Tibial nerve (tissue), 4 donors: ENCODE measurements around the gene EFCAB3.

Experiments used
- EP300 ChIP-seq, 2 donors: sonication (generic); formaldehyde crosslinking; IDR thresholded peaks; one replicate each; pipeline ENCODE4 v1.6.1; 2017; ENCODE audit warnings: antibody characterized with exemption in 2 of 2, mild to moderate bottlenecking in 1 of 2
- POLR2A ChIP-seq, 2 donors: fragments of 450-650 bp; IDR thresholded peaks; one replicate each; pipeline ENCODE4 v1.6.1; 2017; ENCODE audit warnings: antibody characterized with exemption in 2 of 2, mild to moderate bottlenecking in 2 of 2, moderate library complexity in 2 of 2
- TF ChIP-seq, protein P1 (sequence below), 5 experiments: fragments of 200-600 bp in 3 of 5; fragments of 450-650 bp in 2 of 5; sonication (generic) in 3 of 5; IDR thresholded peaks; one replicate each; pipeline ENCODE4 v1.5.1; 2016 to 2019; ENCODE audit warnings: antibody characterized with exemption in 5 of 5, mild to moderate bottlenecking in 3 of 5, moderate library complexity in 2 of 5

DNA sequence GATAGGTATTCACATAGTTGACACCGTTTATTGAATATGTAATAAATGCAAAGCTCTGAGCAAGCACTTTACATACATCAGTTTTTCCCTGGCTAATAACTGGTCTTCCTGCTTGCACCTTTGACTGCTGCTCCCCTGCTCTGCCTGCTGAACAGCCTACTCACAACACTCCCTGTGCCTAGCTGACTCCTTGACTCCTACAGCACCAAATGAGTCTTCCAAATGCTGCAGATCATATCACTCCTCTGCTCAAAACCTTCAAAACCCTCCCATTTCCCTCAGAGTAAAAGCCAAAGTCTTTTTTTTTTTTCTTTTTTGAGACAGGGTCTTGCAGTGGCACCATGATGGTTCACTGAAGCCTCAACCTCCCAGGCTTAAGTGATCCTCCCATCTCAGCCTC lies 18.5 kb downstream of the EFCAB3 start:
- TF ChIP-seq, protein P1, sequence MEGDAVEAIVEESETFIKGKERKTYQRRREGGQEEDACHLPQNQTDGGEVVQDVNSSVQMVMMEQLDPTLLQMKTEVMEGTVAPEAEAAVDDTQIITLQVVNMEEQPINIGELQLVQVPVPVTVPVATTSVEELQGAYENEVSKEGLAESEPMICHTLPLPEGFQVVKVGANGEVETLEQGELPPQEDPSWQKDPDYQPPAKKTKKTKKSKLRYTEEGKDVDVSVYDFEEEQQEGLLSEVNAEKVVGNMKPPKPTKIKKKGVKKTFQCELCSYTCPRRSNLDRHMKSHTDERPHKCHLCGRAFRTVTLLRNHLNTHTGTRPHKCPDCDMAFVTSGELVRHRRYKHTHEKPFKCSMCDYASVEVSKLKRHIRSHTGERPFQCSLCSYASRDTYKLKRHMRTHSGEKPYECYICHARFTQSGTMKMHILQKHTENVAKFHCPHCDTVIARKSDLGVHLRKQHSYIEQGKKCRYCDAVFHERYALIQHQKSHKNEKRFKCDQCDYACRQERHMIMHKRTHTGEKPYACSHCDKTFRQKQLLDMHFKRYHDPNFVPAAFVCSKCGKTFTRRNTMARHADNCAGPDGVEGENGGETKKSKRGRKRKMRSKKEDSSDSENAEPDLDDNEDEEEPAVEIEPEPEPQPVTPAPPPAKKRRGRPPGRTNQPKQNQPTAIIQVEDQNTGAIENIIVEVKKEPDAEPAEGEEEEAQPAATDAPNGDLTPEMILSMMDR (IDR thresholded peaks at IDR 0.05) = no peak
- TF ChIP-seq POLR2A (IDR thresholded peaks at IDR 0.05) (no peak), EP300 (IDR thresholded peaks at IDR 0.05) (no peak)
